A673 (cell line): ENCODE data around the gene TRAF7.

Experiments used
- EZH2 ChIP-seq: fragments of 200-600 bp; sonication (generic); IDR thresholded peaks from 2 replicates; pipeline ENCODE4 v1.6.1; 2017; ENCODE audit warnings: borderline replicate concordance, low read depth, mild to moderate bottlenecking, mixed read lengths, antibody characterized with exemption, low read length; ENCODE audit not compliant: poor library complexity, severe bottlenecking
- TF ChIP-seq, protein P1 (sequence below): fragments of 300-800, 200-600 bp; sonication (generic); conservative IDR thresholded peaks from 2 replicates; pipeline ENCODE4 v1.5.1; 2017; ENCODE audit warnings: low read depth, mild to moderate bottlenecking, antibody characterized with exemption, low read length, moderate library complexity, mixed read lengths

DNA sequence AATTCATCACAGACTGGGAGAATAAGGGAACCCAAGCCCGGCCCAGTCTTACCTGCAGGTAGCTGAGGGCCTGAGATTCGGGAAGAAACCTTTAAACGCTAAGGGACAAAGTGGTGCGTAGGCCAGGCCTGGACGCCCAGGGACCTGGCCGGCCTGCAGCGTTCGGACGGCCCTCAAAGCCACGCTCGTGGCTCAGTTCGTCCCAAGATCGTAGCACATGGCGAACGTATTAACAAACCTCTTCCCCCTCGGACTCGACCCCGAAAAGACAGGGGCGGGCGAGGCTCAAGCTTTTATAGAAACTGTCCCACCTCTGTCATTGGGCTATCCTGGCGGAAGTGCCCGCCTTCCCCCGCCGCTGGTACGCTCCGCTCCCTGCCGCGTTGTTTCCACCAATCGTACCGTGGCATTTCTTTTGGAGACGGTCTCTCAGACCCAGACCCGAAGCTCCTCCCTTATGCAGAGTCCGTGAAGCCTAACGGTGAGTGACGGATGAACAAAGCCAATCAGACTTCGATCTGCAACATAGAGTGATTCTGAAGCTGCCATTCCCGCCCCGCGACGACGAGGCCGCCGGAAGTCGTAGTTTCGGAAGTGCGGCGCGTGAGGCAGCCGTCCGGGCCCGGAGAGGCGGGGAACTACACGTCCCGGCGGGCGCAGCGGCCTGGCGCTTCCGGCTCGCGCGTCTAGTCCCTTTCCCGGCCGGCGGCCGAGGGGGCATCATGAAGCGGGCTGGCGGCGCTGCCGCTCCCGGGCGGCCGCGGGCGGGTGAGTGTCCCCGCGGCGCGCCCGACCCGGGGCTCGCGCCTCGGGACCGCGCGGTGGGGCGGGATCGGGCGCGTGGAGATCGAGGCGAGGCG is at the start of gene TRAF7:
- TF ChIP-seq, protein P1, sequence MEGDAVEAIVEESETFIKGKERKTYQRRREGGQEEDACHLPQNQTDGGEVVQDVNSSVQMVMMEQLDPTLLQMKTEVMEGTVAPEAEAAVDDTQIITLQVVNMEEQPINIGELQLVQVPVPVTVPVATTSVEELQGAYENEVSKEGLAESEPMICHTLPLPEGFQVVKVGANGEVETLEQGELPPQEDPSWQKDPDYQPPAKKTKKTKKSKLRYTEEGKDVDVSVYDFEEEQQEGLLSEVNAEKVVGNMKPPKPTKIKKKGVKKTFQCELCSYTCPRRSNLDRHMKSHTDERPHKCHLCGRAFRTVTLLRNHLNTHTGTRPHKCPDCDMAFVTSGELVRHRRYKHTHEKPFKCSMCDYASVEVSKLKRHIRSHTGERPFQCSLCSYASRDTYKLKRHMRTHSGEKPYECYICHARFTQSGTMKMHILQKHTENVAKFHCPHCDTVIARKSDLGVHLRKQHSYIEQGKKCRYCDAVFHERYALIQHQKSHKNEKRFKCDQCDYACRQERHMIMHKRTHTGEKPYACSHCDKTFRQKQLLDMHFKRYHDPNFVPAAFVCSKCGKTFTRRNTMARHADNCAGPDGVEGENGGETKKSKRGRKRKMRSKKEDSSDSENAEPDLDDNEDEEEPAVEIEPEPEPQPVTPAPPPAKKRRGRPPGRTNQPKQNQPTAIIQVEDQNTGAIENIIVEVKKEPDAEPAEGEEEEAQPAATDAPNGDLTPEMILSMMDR: no peak
- TF ChIP-seq EZH2: no peak
